HepG2 (cell line): ENCODE data around the gene SLA2. TPM values are rescaled to one million over a fixed set of nuclear protein-coding genes. Genes with fewer than 3 reads are reported as not detected.

Experiments used
- ELF4 ChIP-seq: sonication (generic); formaldehyde crosslinking; IDR thresholded peaks from 2 replicates; pipeline ENCODE4 v1.5.0; 2020; ENCODE audit warnings: missing genetic modification reagents, mild to moderate bottlenecking, moderate library complexity, borderline replicate concordance
- GMEB2 ChIP-seq: IDR thresholded peaks from 2 replicates; pipeline ENCODE4 v1.6.1; 2016; ENCODE audit warnings: missing biosample characterization, missing genetic modification reagents, low read depth
- RCOR2 ChIP-seq: IDR thresholded peaks from 2 replicates; pipeline ENCODE4 v1.6.1; 2016; ENCODE audit warnings: missing biosample characterization, missing genetic modification reagents
- RFXAP ChIP-seq: sonication (generic); formaldehyde crosslinking; IDR thresholded peaks from 2 replicates; pipeline ENCODE4 v1.4.0; 2020; ENCODE audit warnings: missing genetic modification reagents, borderline replicate concordance
- TOE1 ChIP-seq: sonication (generic); formaldehyde crosslinking; IDR thresholded peaks from 2 replicates; pipeline ENCODE4 v1.4.0; 2020; ENCODE audit warnings: mild to moderate bottlenecking, missing genetic modification reagents
- ZMYM4 ChIP-seq: sonication (generic); formaldehyde crosslinking; IDR thresholded peaks from 2 replicates; pipeline ENCODE4 v1.8.1; 2023; ENCODE audit warnings: mild to moderate bottlenecking, missing genetic modification reagents
- ZNF484 ChIP-seq: sonication (generic); formaldehyde crosslinking; IDR thresholded peaks from 2 replicates; pipeline ENCODE4 v1.5.1; 2020; ENCODE audit warnings: mild to moderate bottlenecking, low read depth, missing genetic modification reagents, borderline replicate concordance
- ZNF543 ChIP-seq: sonication (generic); formaldehyde crosslinking; IDR thresholded peaks from 2 replicates; pipeline ENCODE4 v1.4.0; 2020; ENCODE audit warnings: mild to moderate bottlenecking, missing genetic modification reagents
- ZNF574 ChIP-seq: sonication (generic); formaldehyde crosslinking; IDR thresholded peaks from 2 replicates; pipeline ENCODE4 v1.4.0; 2020; ENCODE audit warnings: missing genetic modification reagents
- ZNF670 ChIP-seq: sonication (generic); formaldehyde crosslinking; IDR thresholded peaks from 2 replicates; pipeline ENCODE4 v1.8.0; 2022; ENCODE audit warnings: mild to moderate bottlenecking, missing genetic modification reagents, borderline replicate concordance
- polyA plus RNA-seq, 8 experiments: library from polyadenylated mRNA; depleted of rRNA in 3 of 8; stranded (reverse) in 7 of 8; unstranded in 1 of 8; fragments of >200 nt; fragmentation: Illumina TruSeq in 4 of 8; extraction: Trizol in 4 of 8; gene quantifications; 2 replicates each; pipeline versions ENCODE4 v1.2.1 to v1.2.3, GENCODE V29; 2011 to 2016; ENCODE audit warnings: low read depth in 4 of 8, missing spikeins in 1 of 8, mixed read lengths in 1 of 8; ENCODE audit not compliant: insufficient read depth in 1 of 8
- total RNA-seq, 5 experiments: library from RNA; depleted of rRNA; stranded (reverse); fragments of >200 nt; fragmentation: Illumina TruSeq; extraction: Trizol; gene quantifications; 2 replicates each; pipeline ENCODE4 v1.2.3, GENCODE V29; 2016; ENCODE audit warnings: low read depth in 1 of 5
- TF ChIP-seq, protein P1 (sequence below): sonication (generic); formaldehyde crosslinking; IDR thresholded peaks from 2 replicates; pipeline ENCODE4 v1.9.0; 2021; ENCODE audit warnings: missing genetic modification reagents, borderline replicate concordance
- TF ChIP-seq, protein P2 (sequence below): sonication (generic); formaldehyde crosslinking; IDR thresholded peaks from 2 replicates; pipeline ENCODE4 v1.4.0; 2020; ENCODE audit warnings: missing genetic modification reagents
- TF ChIP-seq, protein P3 (sequence below): sonication (generic); formaldehyde crosslinking; IDR thresholded peaks from 2 replicates; pipeline ENCODE4 v1.4.0; 2020; ENCODE audit warnings: missing genetic modification reagents, borderline replicate concordance

Gene SLA2
- total and polyA plus RNA-seq, 2 of the 13 experiments (the other 11 are each of a cell fraction or from before 2014, with no cell fraction given): 1.6 to 3.6 TPM

DNA sequence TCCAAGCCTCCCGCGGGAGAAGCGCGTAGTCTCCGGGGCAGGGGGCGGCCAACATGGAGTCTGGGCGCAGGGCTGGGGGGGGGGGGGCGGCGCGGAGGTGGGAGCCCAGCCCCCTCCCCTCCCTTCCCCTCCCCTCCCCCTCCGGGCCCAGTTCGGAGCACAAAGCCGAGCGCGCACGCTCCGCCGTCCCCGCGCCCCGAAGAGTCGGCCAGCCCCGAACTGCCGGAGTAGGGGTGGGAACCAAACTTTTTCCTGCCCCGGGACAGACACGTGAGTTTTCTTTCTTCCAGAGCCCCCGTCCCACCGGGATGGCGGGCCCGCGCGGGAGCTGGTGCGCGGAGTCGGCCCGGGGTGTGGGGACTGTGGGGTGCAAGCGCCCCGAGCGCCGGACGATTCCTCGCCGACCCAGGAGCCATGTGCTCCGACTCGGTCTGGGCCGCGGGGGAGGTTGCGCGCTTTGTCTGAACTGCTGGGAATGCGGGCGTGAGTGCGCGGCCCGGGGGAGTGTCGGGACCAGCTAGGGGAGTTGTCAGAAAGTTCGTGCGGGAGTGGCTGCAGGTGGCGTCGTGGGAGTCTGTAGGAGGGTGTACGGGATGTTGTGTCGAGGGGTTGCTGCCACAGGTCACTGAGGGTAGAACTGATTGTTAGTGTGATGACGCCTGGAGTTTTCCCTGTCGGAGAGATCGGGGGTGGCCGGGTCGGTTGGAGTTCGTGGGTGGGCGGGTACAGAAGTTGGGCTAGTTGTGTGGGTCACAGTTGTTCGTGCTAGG lies 71.4 kb downstream of the SLA2 start (continued):
- no peak for TF ChIP-seq GMEB2 (CRISPR knock-in tag)
- no peak for TF ChIP-seq RFXAP
- TF ChIP-seq ZNF543 (CRISPR knock-in tag): 0 out of 2 replicates have a peak, but pooled peaks have one; percentile 30
- 0 out of 2 replicates have a peak, but pooled peaks have one; percentile 3 for TF ChIP-seq ZNF574
- TF ChIP-seq, protein P1, sequence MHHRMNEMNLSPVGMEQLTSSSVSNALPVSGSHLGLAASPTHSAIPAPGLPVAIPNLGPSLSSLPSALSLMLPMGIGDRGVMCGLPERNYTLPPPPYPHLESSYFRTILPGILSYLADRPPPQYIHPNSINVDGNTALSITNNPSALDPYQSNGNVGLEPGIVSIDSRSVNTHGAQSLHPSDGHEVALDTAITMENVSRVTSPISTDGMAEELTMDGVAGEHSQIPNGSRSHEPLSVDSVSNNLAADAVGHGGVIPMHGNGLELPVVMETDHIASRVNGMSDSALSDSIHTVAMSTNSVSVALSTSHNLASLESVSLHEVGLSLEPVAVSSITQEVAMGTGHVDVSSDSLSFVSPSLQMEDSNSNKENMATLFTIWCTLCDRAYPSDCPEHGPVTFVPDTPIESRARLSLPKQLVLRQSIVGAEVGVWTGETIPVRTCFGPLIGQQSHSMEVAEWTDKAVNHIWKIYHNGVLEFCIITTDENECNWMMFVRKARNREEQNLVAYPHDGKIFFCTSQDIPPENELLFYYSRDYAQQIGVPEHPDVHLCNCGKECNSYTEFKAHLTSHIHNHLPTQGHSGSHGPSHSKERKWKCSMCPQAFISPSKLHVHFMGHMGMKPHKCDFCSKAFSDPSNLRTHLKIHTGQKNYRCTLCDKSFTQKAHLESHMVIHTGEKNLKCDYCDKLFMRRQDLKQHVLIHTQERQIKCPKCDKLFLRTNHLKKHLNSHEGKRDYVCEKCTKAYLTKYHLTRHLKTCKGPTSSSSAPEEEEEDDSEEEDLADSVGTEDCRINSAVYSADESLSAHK: no peak
- peak; percentile 37; the same call in 1 of the 2 replicates for TF ChIP-seq RCOR2 (CRISPR knock-in tag)
- peak; percentile 42; the same call in 1 of the 2 replicates for TF ChIP-seq ZMYM4 (CRISPR knock-in tag)
- TF ChIP-seq TOE1 (CRISPR knock-in tag): no peak; the same call in 1 of the 2 replicates
- no peak for TF ChIP-seq ZNF670 (CRISPR knock-in tag)
- TF ChIP-seq, protein P2, sequence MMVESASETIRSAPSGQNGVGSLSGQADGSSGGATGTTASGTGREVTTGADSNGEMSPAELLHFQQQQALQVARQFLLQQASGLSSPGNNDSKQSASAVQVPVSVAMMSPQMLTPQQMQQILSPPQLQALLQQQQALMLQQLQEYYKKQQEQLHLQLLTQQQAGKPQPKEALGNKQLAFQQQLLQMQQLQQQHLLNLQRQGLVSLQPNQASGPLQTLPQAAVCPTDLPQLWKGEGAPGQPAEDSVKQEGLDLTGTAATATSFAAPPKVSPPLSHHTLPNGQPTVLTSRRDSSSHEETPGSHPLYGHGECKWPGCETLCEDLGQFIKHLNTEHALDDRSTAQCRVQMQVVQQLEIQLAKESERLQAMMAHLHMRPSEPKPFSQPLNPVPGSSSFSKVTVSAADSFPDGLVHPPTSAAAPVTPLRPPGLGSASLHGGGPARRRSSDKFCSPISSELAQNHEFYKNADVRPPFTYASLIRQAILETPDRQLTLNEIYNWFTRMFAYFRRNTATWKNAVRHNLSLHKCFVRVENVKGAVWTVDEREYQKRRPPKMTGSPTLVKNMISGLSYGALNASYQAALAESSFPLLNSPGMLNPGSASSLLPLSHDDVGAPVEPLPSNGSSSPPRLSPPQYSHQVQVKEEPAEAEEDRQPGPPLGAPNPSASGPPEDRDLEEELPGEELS (CRISPR knock-in tag): 0 out of 2 replicates have a peak, but pooled peaks have one; percentile 10
- TF ChIP-seq ELF4 (CRISPR knock-in tag): no peak
- TF ChIP-seq ZNF484 (CRISPR knock-in tag): peak; percentile 51; the same call in 1 of the 2 replicates
- TF ChIP-seq, protein P3, sequence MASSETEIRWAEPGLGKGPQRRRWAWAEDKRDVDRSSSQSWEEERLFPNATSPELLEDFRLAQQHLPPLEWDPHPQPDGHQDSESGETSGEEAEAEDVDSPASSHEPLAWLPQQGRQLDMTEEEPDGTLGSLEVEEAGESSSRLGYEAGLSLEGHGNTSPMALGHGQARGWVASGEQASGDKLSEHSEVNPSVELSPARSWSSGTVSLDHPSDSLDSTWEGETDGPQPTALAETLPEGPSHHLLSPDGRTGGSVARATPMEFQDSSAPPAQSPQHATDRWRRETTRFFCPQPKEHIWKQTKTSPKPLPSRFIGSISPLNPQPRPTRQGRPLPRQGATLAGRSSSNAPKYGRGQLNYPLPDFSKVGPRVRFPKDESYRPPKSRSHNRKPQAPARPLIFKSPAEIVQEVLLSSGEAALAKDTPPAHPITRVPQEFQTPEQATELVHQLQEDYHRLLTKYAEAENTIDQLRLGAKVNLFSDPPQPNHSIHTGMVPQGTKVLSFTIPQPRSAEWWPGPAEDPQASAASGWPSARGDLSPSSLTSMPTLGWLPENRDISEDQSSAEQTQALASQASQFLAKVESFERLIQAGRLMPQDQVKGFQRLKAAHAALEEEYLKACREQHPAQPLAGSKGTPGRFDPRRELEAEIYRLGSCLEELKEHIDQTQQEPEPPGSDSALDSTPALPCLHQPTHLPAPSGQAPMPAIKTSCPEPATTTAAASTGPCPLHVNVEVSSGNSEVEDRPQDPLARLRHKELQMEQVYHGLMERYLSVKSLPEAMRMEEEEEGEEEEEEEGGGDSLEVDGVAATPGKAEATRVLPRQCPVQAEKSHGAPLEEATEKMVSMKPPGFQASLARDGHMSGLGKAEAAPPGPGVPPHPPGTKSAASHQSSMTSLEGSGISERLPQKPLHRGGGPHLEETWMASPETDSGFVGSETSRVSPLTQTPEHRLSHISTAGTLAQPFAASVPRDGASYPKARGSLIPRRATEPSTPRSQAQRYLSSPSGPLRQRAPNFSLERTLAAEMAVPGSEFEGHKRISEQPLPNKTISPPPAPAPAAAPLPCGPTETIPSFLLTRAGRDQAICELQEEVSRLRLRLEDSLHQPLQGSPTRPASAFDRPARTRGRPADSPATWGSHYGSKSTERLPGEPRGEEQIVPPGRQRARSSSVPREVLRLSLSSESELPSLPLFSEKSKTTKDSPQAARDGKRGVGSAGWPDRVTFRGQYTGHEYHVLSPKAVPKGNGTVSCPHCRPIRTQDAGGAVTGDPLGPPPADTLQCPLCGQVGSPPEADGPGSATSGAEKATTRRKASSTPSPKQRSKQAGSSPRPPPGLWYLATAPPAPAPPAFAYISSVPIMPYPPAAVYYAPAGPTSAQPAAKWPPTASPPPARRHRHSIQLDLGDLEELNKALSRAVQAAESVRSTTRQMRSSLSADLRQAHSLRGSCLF (CRISPR knock-in tag): no peak
